Gastroesophageal sphincter (tissue), 4 donors: Measurements from ENCODE around the gene HOXC9. TPM values are rescaled to one million over a fixed set of nuclear protein-coding genes. Genes with fewer than 3 reads are reported as not detected.

Source experiments
- ATAC-seq: fragments of 150-250 bp; one replicate; pipeline ENCODE4 v1.9.1; 2016; ENCODE audit warnings: mild to moderate bottlenecking, moderate library complexity
- H3K27ac ChIP-seq, 4 donors: fragments of 200-600 bp; sonication (generic) in 3 of 4; 1 replicate in 3 of 4; 2 replicates in 1 of 4; pipeline ENCODE4 v1.5.1; 2016 to 2019
- H3K27me3 ChIP-seq: fragments of 200-600 bp; sonication (generic); one replicate; pipeline ENCODE4 v1.5.1; 2019
- H3K36me3 ChIP-seq, 2 donors: fragments of 200-600 bp; sonication (generic); one replicate each; pipeline ENCODE4 v1.5.1; 2019; ENCODE audit warnings: control low read depth in 1 of 2
- H3K4me1 ChIP-seq, 3 donors: fragments of 200-600 bp; sonication (generic); 1 replicate in 2 of 3; 2 replicates in 1 of 3; pipeline ENCODE4 v1.5.1; 2016 to 2019; ENCODE audit warnings: control low read depth in 2 of 3
- H3K4me3 ChIP-seq, 2 donors: fragments of 200-600 bp; sonication (generic); one replicate each; pipeline ENCODE4 v1.5.1; 2019; ENCODE audit warnings: mild to moderate bottlenecking in 1 of 2, moderate library complexity in 1 of 2
- H3K9me3 ChIP-seq, 3 donors: fragments of 200-600 bp; sonication (generic); one replicate each; pipeline ENCODE4 v1.5.1; 2017 to 2019; ENCODE audit warnings: control low read depth in 2 of 3
- EP300 ChIP-seq: sonication (generic); formaldehyde crosslinking; IDR thresholded peaks from one replicate; pipeline ENCODE4 v1.6.1; 2017; ENCODE audit warnings: antibody characterized with exemption, mild to moderate bottlenecking
- POLR2A ChIP-seq, 2 donors: fragments of 450-650 bp; IDR thresholded peaks; one replicate each; pipeline ENCODE4 v1.6.1; 2017; ENCODE audit warnings: antibody characterized with exemption in 2 of 2, mild to moderate bottlenecking in 2 of 2, moderate library complexity in 1 of 2
- POLR2AphosphoS5 ChIP-seq: sonication (generic); formaldehyde crosslinking; IDR thresholded peaks from one replicate; pipeline ENCODE4 v1.6.1; 2017; ENCODE audit warnings: antibody characterized with exemption
- WGBS, 2 donors: methylation state at CpG; one replicate each; pipeline ENCODE4 v1.1.5; 2018; ENCODE audit warnings: low coverage in 1 of 2; 5-methylcytosine and 5-hydroxymethylcytosine counted together
- total RNA-seq, 4 donors: library from RNA; depleted of rRNA; stranded (reverse); fragments of >200 nt; gene quantifications; one replicate each; pipeline ENCODE4 v1.1.0, GENCODE V29; 2016
- TF ChIP-seq, protein P1 (sequence below), 4 experiments: fragments of 200-600 bp in 2 of 4; fragments of 450-650 bp in 2 of 4; sonication (generic) in 1 of 4; IDR thresholded peaks; one replicate each; pipeline ENCODE4 v1.5.1; 2017 to 2019; ENCODE audit warnings: antibody characterized with exemption in 4 of 4, mild to moderate bottlenecking in 2 of 4, moderate library complexity in 2 of 4

Gene HOXC9
- total RNA-seq, 4 donors from 2014 or later, result not detected

DNA sequence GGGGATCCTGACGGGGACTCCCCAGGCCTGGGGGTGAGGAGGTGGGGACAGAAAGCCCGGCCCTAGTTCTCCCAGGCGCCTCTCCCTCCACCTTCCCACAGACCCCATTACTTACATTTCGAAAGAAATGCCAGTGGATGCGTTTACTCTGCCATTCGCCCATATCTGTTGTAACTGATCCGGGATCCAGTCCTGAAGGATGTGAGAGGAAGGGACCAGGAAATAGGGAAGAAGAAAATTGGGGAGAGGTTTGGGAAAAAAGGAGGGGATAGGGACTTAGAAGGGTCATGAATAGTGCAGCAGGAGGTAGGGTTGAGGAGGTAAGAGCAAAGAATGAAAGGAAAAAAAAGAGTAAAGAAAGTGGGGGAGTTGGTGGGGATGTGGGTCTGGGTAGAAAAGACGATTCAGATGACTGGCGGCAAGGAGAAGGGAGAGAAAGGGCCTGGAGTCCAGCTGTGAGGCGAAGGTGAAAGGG is 44.1 kb upstream of the HOXC9 start:
- 8 to 16% methylated on average over 8 to 9 of the region's 10 CpGs for WGBS, 2 donors
- TF ChIP-seq, protein P1, sequence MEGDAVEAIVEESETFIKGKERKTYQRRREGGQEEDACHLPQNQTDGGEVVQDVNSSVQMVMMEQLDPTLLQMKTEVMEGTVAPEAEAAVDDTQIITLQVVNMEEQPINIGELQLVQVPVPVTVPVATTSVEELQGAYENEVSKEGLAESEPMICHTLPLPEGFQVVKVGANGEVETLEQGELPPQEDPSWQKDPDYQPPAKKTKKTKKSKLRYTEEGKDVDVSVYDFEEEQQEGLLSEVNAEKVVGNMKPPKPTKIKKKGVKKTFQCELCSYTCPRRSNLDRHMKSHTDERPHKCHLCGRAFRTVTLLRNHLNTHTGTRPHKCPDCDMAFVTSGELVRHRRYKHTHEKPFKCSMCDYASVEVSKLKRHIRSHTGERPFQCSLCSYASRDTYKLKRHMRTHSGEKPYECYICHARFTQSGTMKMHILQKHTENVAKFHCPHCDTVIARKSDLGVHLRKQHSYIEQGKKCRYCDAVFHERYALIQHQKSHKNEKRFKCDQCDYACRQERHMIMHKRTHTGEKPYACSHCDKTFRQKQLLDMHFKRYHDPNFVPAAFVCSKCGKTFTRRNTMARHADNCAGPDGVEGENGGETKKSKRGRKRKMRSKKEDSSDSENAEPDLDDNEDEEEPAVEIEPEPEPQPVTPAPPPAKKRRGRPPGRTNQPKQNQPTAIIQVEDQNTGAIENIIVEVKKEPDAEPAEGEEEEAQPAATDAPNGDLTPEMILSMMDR (IDR thresholded peaks at IDR 0.05), result no peak
- TF ChIP-seq POLR2AphosphoS5 (no peak), EP300 (no peak), POLR2A (IDR thresholded peaks at IDR 0.05) (no peak)
- H3K4me1 ChIP-seq, result peaks cover 0 to 34% (median 11%) of the 10 kb centered on the region in 3 donors
- peaks cover 0 to 6% (median 0%) of the 10 kb centered on the region in 3 donors for H3K9me3 ChIP-seq
- ATAC-seq, result no peak
- H3K4me3 ChIP-seq, result no peak overlapping the region
- H3K36me3 ChIP-seq, result no peaks in the 10 kb centered on the region
- peaks cover 100% of the 10 kb centered on the region for H3K27me3 ChIP-seq
- H3K27ac ChIP-seq, result no peak overlapping the region

DNA sequence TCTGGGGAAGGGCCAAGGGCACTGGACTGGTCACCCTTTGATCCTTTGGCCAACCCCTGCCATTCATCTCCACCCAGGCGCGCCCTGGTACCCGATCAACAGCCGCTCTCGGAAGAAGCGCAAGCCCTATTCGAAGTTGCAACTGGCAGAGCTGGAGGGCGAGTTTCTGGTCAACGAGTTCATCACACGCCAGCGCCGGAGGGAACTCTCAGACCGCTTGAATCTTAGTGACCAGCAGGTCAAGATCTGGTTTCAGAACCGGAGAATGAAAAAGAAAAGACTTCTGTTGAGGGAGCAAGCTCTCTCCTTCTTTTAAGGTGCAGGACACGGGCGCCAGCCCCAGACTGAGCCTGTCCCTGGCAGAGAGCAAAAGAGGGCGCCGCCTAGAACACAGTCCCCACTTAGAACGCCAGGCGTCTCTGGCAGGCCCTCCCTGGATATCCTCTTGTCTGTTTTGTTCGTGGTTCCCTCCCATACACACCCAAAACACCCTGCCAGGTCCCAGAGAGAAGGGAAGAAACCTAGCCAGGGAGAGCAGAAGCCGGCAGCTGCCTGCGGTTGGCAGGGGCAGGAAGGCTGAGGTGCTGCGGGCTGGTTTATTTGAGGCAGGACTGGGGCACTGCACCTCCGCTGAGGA is 43.6 kb upstream of the HOXC9 start:
- peaks cover 0 to 34% (median 13%) of the 10 kb centered on the region in 3 donors for H3K4me1 ChIP-seq
- WGBS, 2 donors, result 12 to 19% methylated on average over 5 to 13 of the region's 25 CpGs
- H3K36me3 ChIP-seq, result no peaks in the 10 kb centered on the region
- ATAC-seq, result no peak
- H3K4me3 ChIP-seq, result no peak overlapping the region
- H3K27me3 ChIP-seq, result peaks cover 100% of the 10 kb centered on the region
- no peak overlapping the region for H3K27ac ChIP-seq
- H3K9me3 ChIP-seq, result peaks cover 0 to 6% (median 0%) of the 10 kb centered on the region in 3 donors
- TF ChIP-seq POLR2A (IDR thresholded peaks at IDR 0.05), result no peak
- TF ChIP-seq, protein P1 (IDR thresholded peaks at IDR 0.05), result no peak
- TF ChIP-seq EP300, result no peak
- no peak for TF ChIP-seq POLR2AphosphoS5

DNA sequence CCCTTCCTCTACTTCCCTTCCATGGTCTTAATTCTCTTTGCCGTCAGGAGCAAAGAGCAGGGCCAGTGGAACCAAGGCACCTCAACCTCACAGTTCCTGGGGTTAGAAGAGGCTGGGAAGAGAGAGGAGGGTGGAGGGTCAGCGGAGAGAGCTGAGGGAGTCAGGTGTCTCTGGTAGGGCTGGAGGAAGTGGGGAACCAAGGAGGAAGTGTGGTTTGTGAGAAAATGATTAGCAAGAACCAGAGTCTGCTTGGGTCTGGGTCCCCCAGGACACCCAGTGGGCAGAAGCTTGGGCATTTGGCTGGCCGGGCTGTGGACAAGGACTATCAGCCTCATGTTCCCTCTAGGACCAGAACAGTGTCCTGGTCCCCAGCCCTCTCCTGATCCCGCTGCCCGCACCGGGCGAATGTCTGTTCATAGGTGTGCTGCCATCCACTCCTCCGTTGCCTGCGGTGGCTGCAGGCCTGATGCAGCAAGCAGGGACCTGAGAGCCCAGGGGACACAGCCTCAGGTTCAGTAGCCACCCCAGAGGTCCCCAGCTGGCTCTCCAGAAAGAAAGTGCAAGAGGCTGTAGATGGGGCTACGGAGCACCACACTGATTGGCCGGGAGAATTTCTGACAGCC is 42.9 kb upstream of the HOXC9 start:
- Histone ChIP-seq H3K4me3 (no peak overlapping the region), H3K27ac (no peak overlapping the region), H3K4me1 (peaks cover 0 to 31% (median 7%) of the 10 kb centered on the region in 3 donors), H3K27me3 (peaks cover 100% of the 10 kb centered on the region), H3K36me3 (no peaks in the 10 kb centered on the region), H3K9me3 (peaks cover 0 to 6% (median 0%) of the 10 kb centered on the region in 3 donors)
- 15% methylated on average over 5 of the region's 11 CpGs; no CpG with 5 or more reads in 1 of the 2 donors for WGBS, 2 donors
- TF ChIP-seq POLR2A (IDR thresholded peaks at IDR 0.05) (no peak), POLR2AphosphoS5 (no peak), EP300 (no peak)
- TF ChIP-seq, protein P1 (IDR thresholded peaks at IDR 0.05), result no peak
- no peak for ATAC-seq

DNA sequence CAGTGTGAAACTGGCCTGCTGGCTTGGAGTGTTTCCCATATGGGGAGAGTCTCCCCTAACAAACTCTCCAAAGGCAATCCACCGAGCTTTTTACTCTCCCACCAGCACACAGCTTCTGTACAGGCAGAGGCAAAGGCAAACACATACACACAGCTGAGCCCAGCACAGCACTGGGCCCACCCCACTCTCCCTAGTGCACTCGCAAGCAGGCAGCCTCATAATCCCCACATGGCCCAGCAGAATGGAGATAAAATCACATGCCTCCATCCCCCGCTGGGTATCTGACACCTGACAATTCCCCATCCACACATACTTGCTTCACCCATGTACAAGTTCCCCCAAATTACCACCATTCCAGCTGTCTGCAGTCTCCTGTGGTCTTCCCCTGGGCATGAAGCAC is 41.8 kb upstream of the HOXC9 start:
- no peak for ATAC-seq
- H3K27me3 ChIP-seq, result peaks cover 100% of the 10 kb centered on the region
- no peak overlapping the region for H3K4me3 ChIP-seq
- 14 to 27% methylated on average over 2 of the region's 3 CpGs for WGBS, 2 donors
- TF ChIP-seq, protein P1 (IDR thresholded peaks at IDR 0.05), result no peak
- TF ChIP-seq POLR2AphosphoS5, result no peak
- TF ChIP-seq EP300, result no peak
- no peak for TF ChIP-seq POLR2A (IDR thresholded peaks at IDR 0.05)
- H3K4me1 ChIP-seq, result peaks cover 0 to 32% (median 7%) of the 10 kb centered on the region in 3 donors
- H3K9me3 ChIP-seq, result no peaks in the 10 kb centered on the region
- H3K27ac ChIP-seq, result no peak overlapping the region
- no peaks in the 10 kb centered on the region for H3K36me3 ChIP-seq

DNA sequence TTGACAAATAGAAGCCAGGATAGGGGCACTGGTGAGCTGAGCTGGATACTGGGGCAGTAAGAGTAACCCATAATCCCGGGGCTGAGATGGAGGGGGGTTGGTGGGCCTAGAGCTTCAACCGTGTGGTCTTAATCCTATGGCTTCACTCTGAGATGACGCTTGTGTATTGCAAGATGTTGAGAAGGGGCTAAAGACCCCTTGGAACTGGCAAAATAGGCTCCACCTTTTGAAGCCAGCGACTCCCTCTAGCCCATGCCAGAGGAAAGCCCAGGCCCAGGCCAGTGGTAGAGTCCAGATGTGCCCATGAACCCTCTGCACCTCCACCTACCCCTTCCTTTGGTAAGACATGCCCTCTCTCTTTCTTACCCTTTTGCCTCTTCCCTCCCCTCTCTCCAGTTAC is 40.6 kb upstream of the HOXC9 start:
- 0 to 12% methylated on average over 1 to 4 of the region's 4 CpGs for WGBS, 2 donors
- no peak overlapping the region for H3K27ac ChIP-seq
- peaks cover 100% of the 10 kb centered on the region for H3K27me3 ChIP-seq
- H3K4me3 ChIP-seq, result no peak overlapping the region
- no peaks in the 10 kb centered on the region for H3K36me3 ChIP-seq
- peaks cover 0 to 40% (median 7%) of the 10 kb centered on the region in 3 donors for H3K4me1 ChIP-seq
- TF ChIP-seq POLR2AphosphoS5 (no peak), POLR2A (IDR thresholded peaks at IDR 0.05) (no peak), EP300 (no peak)
- TF ChIP-seq, protein P1 (IDR thresholded peaks at IDR 0.05), result no peak
- ATAC-seq, result no peak
- H3K9me3 ChIP-seq, result no peaks in the 10 kb centered on the region
